ENCODE data around the gene JARID2.
"Not testable (repeated sequence)": the region's sequence is repeated elsewhere in the genome, so short reads cannot be mapped to it uniquely, and the experiment has no call there.

JARID2 gene

DNA sequence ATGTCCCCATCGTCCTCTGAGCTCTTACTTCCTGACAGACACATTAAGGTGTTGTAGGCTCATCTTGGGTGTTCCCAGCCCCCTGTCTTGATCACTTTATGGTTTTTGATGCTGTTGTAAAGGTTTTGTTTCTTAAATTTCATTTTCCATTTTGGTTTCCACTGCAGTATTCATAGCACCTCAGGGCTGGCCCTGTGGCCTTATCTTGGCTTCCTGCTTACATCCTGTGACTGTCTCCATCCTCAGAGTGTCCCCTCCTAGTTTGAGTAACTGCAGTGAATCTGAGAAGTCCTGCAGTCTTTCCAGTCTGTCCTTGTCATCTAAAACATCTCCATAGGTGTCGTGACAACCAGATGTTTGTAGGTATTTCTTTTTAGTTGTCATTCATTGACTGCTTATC is 50.9 kb downstream of the JARID2 start:
- H3K27ac ChIP-seq = no peak overlapping the region
- no peak for DNase-seq
- no peaks in the 10 kb centered on the region for H3K36me3 ChIP-seq
- TF ChIP-seq, protein P1, sequence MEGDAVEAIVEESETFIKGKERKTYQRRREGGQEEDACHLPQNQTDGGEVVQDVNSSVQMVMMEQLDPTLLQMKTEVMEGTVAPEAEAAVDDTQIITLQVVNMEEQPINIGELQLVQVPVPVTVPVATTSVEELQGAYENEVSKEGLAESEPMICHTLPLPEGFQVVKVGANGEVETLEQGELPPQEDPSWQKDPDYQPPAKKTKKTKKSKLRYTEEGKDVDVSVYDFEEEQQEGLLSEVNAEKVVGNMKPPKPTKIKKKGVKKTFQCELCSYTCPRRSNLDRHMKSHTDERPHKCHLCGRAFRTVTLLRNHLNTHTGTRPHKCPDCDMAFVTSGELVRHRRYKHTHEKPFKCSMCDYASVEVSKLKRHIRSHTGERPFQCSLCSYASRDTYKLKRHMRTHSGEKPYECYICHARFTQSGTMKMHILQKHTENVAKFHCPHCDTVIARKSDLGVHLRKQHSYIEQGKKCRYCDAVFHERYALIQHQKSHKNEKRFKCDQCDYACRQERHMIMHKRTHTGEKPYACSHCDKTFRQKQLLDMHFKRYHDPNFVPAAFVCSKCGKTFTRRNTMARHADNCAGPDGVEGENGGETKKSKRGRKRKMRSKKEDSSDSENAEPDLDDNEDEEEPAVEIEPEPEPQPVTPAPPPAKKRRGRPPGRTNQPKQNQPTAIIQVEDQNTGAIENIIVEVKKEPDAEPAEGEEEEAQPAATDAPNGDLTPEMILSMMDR (IDR thresholded peaks at IDR 0.05; ENCODE audit: low read depth, low read length) = no peak
- H3K4me3 ChIP-seq (ENCODE audit: low read depth, low read length) = no peak overlapping the region
- no peaks in the 10 kb centered on the region for H3K9me3 ChIP-seq (ENCODE audit: severe bottlenecking)
- no peaks in the 10 kb centered on the region for H3K27me3 ChIP-seq (ENCODE audit: insufficient read depth, low read depth, severe bottlenecking)

DNA sequence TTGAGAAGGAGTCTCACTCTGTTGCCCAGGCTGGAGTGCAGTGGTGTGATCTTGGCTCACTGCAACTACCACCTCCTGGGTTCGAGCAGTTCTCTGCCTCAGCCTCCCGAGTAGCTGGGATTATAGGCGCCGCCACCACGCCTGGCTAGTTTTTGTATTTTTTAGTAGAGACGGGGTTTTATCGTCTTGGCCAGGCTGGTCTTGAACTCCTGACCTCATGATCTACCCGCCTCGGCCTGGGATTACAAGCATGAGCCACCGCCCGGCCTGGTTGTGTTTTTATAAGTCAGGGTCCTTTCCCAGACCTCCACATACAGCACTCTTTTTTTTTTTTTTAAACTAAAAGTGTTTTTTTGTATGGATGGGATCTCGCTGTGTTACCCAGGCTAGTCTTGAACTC is 51.3 kb downstream of the JARID2 start:
- H3K27me3 ChIP-seq (ENCODE audit: insufficient read depth, low read depth, severe bottlenecking); H3K27ac ChIP-seq; H3K4me3 ChIP-seq (ENCODE audit: low read depth, low read length); H3K36me3 ChIP-seq; DNase-seq; H3K9me3 ChIP-seq (ENCODE audit: severe bottlenecking): not testable (repeated sequence)

DNA sequence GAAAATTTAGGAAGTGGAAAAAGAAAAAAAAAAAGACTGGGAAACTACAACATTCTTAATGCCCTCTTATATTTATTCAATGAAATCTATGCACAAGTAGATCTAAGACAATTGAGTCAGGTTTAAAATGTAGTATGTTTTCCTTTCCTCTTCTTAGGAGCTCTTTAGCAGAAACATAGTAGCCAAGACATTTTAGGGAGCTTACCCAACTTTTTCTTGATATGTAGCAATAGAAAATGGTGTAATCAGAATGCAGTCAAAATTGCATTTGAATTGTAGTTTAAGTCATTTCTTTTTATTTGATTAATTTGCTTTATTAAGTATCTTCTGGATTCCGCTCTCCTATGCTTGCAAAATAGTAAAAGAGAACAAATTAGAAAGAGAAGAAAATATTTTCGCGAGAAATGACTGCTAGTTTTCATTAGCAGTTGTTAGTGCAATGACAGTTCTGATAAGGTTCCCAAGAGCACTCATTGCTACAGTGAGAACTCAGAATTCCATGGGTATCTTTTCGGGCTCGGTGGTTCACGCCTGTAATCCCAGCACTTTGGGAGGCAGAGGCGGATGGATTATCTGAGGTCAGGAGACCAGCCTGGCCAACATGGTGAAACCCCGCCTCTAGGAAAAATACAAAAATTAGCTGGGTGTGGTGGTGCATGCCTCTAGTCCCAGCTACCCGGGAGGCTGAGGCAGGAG is 52.2 kb downstream of the JARID2 start:
- Histone ChIP-seq H3K27ac (no peak overlapping the region), H3K4me3 (ENCODE audit: low read depth, low read length) (no peak overlapping the region), H3K27me3 (ENCODE audit: insufficient read depth, low read depth, severe bottlenecking) (no peaks in the 10 kb centered on the region), H3K9me3 (ENCODE audit: severe bottlenecking) (no peaks in the 10 kb centered on the region), H3K36me3 (no peaks in the 10 kb centered on the region)
- no peak for DNase-seq
- TF ChIP-seq, protein P1 (IDR thresholded peaks at IDR 0.05; ENCODE audit: low read depth, low read length) = no peak

DNA sequence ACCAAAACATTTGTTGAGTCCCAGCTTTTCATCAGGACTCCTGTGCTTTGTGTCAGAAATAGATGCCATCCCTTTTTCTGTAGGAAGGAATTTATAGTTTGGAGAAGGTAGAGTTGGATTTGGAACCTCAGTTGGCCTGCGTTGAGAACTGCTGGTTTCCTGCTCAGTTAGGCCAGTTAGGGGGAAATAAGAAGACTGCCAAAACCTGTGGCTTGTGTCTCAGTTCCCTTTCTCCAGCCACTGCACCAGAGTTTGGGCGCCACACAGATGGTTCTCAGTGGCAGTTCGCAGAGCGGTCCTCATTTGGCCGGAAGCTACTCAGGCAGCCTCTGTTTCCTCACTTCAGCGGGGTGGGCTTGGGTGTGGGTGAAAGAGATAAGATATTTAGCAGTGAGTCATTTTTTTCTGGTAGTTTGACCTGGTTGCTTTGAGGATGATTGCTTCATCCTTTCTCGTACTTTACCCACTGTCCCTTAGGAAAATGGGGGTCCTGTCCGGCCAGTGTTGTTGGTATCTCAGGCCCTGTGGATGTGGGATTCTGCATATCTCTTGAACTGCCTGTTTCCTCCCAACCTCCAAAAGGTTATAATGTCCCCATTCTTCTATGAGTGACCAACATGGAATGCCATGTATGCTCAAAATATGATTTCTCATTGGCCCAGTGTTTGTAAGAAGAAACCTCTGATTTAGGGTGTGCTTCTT is 53.7 kb downstream of the JARID2 start:
- Histone ChIP-seq H3K36me3 (no peaks in the 10 kb centered on the region), H3K4me3 (ENCODE audit: low read depth, low read length) (no peak overlapping the region), H3K27ac (no peak overlapping the region), H3K27me3 (ENCODE audit: insufficient read depth, low read depth, severe bottlenecking) (no peaks in the 10 kb centered on the region), H3K9me3 (ENCODE audit: severe bottlenecking) (no peaks in the 10 kb centered on the region)
- TF ChIP-seq, protein P1 (IDR thresholded peaks at IDR 0.05; ENCODE audit: low read depth, low read length) = no peak
- no peak for DNase-seq

DNA sequence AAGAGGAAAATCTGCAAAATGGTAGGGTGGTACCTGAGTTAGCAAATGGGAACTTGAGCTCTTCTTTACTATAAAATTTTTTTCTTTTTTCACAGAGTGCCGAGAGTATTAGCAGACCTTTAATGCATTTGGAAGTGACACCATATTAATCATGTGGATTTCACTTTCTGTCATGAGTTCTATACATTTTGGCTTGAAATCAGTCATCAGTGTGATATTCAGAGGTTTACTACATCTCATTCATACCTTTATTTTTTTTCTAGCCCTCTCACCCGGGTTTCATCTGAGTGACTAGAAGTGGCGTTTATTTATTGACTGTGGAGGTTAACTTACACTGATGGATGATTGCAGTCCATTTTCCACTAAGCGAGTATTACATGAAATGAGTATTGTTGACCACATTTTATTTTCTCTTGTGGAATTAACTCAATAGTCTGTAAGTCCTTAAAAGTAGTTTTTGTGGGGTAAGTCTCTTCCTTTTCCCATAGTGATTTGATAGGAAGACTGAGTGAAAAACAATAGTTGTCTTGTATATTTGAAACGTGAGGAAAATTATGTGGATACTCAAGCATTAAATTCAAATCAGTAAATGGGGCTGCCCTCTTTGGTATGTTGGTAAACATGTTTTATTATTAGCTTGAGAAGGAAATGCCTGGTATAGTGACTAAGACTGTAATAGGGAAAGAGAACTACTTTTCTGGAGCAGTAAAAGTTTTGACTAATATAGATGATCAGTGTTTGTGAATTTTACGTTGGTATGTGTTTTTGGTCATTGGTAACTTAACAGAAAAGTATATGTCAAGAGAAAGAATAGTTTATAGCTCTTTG is 55.5 kb downstream of the JARID2 start:
- Histone ChIP-seq H3K27me3 (ENCODE audit: insufficient read depth, low read depth, severe bottlenecking) (no peaks in the 10 kb centered on the region), H3K4me3 (ENCODE audit: low read depth, low read length) (no peak overlapping the region), H3K9me3 (ENCODE audit: severe bottlenecking) (no peaks in the 10 kb centered on the region), H3K27ac (no peak overlapping the region), H3K36me3 (no peaks in the 10 kb centered on the region)
- TF ChIP-seq, protein P1 (IDR thresholded peaks at IDR 0.05; ENCODE audit: low read depth, low read length) = no peak
- DNase-seq = no peak
